Parathyroid adenoma (tissue), 2 donors: ENCODE measurements around the gene OR56A3.

Experiments
- H2AFZ ChIP-seq: fragments of 300-600 bp; sonication (generic); one replicate; pipeline ENCODE4 v1.7.0; 2017; ENCODE audit warnings: antibody characterized with exemption, mild to moderate bottlenecking
- H3K27ac ChIP-seq: fragments of 300-600 bp; sonication (generic); one replicate; pipeline ENCODE4 v1.7.0; 2017
- H3K27me3 ChIP-seq: fragments of 300-600 bp; sonication (generic); one replicate; pipeline ENCODE4 v1.7.0; 2017; ENCODE audit warnings: low read length; ENCODE audit not compliant: control insufficient read depth, insufficient read depth
- H3K36me3 ChIP-seq: fragments of 300-600 bp; sonication (generic); one replicate; pipeline ENCODE4 v1.7.0; 2017; ENCODE audit warnings: low read length; ENCODE audit not compliant: control insufficient read depth, insufficient read depth
- H3K4me1 ChIP-seq: fragments of 300-600 bp; sonication (generic); one replicate; pipeline ENCODE4 v1.7.0; 2017; ENCODE audit warnings: control low read depth
- H3K4me2 ChIP-seq: fragments of 300-600 bp; sonication (generic); one replicate; pipeline ENCODE4 v1.7.0; 2017; ENCODE audit warnings: low read length
- H3K4me3 ChIP-seq: fragments of 300-600 bp; sonication (generic); one replicate; pipeline ENCODE4 v1.7.0; 2017; ENCODE audit warnings: low read depth, low read length
- H3K79me2 ChIP-seq: fragments of 300-600 bp; sonication (generic); one replicate; pipeline ENCODE4 v1.7.0; 2017; ENCODE audit warnings: control low read depth
- H3K9ac ChIP-seq: fragments of 300-600 bp; sonication (generic); one replicate; pipeline ENCODE4 v1.7.0; 2017; ENCODE audit warnings: mild to moderate bottlenecking
- H3K9me3 ChIP-seq: fragments of 300-600 bp; sonication (generic); one replicate; pipeline ENCODE4 v1.7.0; 2017; ENCODE audit warnings: low read length; ENCODE audit not compliant: control insufficient read depth
- CTCF ChIP-seq: fragments of 300-600 bp; sonication (generic); IDR thresholded peaks from one replicate; pipeline ENCODE4 v1.7.0; 2017; ENCODE audit warnings: antibody characterized with exemption, mild to moderate bottlenecking
- donor health status: primary hyperparathyroidism.

OR56A3 gene

GRCh38 chr11:5929571-5930368 is 12.3 kb upstream of the OR56A3 start:
- Histone ChIP-seq H3K27me3 (no peaks in the 10 kb centered on the region), H3K79me2 (no peaks in the 10 kb centered on the region), H3K9me3 (no peaks in the 10 kb centered on the region), H3K4me3 (no peak overlapping the region), H3K36me3 (no peaks in the 10 kb centered on the region), H3K27ac (no peak overlapping the region), H2AFZ (no peak overlapping the region), H3K9ac (no peak overlapping the region), H3K4me2 (no peak overlapping the region), H3K4me1 (no peaks in the 10 kb centered on the region)
- TF ChIP-seq CTCF: no peak

GRCh38 chr11:5930614-5931013 is 11.4 kb upstream of the OR56A3 start:
- Histone ChIP-seq H3K27me3 (no peaks in the 10 kb centered on the region), H3K36me3 (no peaks in the 10 kb centered on the region), H3K79me2 (no peaks in the 10 kb centered on the region), H3K4me1 (no peaks in the 10 kb centered on the region), H3K27ac (no peak overlapping the region), H3K9me3 (no peaks in the 10 kb centered on the region), H3K4me2 (no peak overlapping the region), H2AFZ (no peak overlapping the region), H3K4me3 (no peak overlapping the region), H3K9ac (no peak overlapping the region)
- TF ChIP-seq CTCF: no peak

GRCh38 chr11:5931061-5931460 is 11.0 kb upstream of the OR56A3 start:
- Histone ChIP-seq H3K4me1 (no peaks in the 10 kb centered on the region), H3K9me3 (no peaks in the 10 kb centered on the region), H3K27ac (no peak overlapping the region), H3K36me3 (no peaks in the 10 kb centered on the region), H3K9ac (no peak overlapping the region), H3K79me2 (no peaks in the 10 kb centered on the region), H3K4me3 (no peak overlapping the region), H3K4me2 (no peak overlapping the region), H2AFZ (no peak overlapping the region), H3K27me3 (no peaks in the 10 kb centered on the region)
- no peak for TF ChIP-seq CTCF

- Histone ChIP-seq H3K27ac (no peak overlapping the region), H3K36me3 (no peaks in the 10 kb centered on the region), H3K4me2 (no peak overlapping the region), H3K4me1 (no peaks in the 10 kb centered on the region), H3K27me3 (no peaks in the 10 kb centered on the region), H3K9me3 (no peaks in the 10 kb centered on the region), H3K4me3 (no peak overlapping the region), H2AFZ (no peak overlapping the region), H3K9ac (no peak overlapping the region), H3K79me2 (no peaks in the 10 kb centered on the region)
- no peak for TF ChIP-seq CTCF
Measured at GRCh38 chr11:5932671-5933070, 9.4 kb upstream of the OR56A3 start.

GRCh38 chr11:5933116-5933515 is 8.9 kb upstream of the OR56A3 start:
- Histone ChIP-seq H3K4me2 (no peak overlapping the region), H3K9me3 (no peaks in the 10 kb centered on the region), H3K79me2 (no peaks in the 10 kb centered on the region), H3K9ac (no peak overlapping the region), H3K27me3 (no peaks in the 10 kb centered on the region), H3K4me1 (no peaks in the 10 kb centered on the region), H3K36me3 (no peaks in the 10 kb centered on the region), H2AFZ (no peak overlapping the region), H3K27ac (no peak overlapping the region), H3K4me3 (no peak overlapping the region)
- TF ChIP-seq CTCF: no peak
